AG10803 (cell line): ENCODE data around the gene FAM83G.
"Not testable (repeated sequence)": the region's sequence is repeated elsewhere in the genome, so short reads cannot be mapped to it uniquely, and the experiment has no call there.

ENCODE experiments used
- DNase-seq: peaks from one replicate; pipeline ENCODE4 v3.0.0; 2010; ENCODE audit warnings: low read depth
- H3K4me3 ChIP-seq: 2 replicates; pipeline ENCODE4 v1.5.1; 2011; ENCODE audit warnings: mild to moderate bottlenecking, low read length, control low read depth
- TF ChIP-seq, protein P1 (sequence below): conservative IDR thresholded peaks from 2 replicates; pipeline ENCODE4 v1.5.1; 2011; ENCODE audit warnings: mild to moderate bottlenecking, low read length, control low read depth, inconsistent platforms

Gene FAM83G

DNA sequence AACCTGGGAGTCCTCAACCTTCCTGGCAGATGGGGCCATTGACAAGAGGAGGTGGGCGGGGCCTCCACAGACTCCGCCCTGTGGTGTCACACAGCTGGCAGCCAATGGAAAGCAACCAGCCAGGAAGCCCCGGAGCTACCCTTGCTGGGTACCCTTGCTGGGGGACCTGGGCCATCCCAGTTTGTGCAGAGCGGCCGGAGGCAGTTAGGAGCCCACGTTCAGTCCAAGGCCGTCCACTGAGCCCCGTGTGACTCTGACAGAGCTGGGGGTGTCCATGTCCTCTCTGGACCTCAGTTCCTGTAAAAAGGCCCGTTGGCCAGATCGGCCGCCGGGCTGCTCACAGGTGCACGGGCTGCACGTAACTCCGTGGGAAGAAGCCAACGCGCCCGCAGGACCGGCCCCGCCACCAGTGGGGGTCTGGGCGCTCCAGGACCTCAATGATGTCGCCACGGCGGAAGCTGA lies 17.1 kb upstream of the FAM83G start:
- DNase-seq, result no peak
- no peak overlapping the region for H3K4me3 ChIP-seq
- TF ChIP-seq, protein P1, sequence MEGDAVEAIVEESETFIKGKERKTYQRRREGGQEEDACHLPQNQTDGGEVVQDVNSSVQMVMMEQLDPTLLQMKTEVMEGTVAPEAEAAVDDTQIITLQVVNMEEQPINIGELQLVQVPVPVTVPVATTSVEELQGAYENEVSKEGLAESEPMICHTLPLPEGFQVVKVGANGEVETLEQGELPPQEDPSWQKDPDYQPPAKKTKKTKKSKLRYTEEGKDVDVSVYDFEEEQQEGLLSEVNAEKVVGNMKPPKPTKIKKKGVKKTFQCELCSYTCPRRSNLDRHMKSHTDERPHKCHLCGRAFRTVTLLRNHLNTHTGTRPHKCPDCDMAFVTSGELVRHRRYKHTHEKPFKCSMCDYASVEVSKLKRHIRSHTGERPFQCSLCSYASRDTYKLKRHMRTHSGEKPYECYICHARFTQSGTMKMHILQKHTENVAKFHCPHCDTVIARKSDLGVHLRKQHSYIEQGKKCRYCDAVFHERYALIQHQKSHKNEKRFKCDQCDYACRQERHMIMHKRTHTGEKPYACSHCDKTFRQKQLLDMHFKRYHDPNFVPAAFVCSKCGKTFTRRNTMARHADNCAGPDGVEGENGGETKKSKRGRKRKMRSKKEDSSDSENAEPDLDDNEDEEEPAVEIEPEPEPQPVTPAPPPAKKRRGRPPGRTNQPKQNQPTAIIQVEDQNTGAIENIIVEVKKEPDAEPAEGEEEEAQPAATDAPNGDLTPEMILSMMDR, result no peak

DNA sequence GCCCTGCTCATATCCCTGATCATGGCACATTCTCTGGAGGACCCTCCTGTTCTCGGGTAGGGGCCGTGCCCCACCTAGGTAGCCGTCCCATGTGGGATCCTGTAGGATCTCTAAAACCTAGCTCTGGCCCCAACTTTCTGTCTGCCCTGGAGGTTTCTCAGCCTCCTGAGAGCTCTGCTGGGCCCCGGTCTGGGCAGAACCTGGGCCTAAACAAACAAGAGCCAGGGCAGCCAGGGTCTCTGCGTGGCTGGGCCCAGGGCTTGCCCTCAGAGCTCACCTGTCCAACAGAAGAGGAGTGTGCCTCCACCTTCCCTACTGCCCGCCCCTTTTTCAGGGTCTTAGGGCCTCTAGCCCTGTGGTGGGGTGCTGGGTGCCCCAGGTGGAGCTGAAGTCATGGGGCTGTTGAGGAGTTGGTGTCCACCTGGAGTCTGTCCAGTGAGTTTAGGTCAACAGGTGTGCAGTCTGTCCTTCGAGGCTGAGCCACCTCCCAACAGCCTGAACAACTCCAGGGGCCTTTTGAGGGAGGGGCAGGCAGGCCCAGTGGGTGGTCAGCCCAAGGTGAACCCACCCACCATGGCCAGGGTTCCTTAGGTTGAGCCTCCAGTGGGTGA lies 16.6 kb upstream of the FAM83G start:
- not testable (repeated sequence) for H3K4me3 ChIP-seq, DNase-seq

DNA sequence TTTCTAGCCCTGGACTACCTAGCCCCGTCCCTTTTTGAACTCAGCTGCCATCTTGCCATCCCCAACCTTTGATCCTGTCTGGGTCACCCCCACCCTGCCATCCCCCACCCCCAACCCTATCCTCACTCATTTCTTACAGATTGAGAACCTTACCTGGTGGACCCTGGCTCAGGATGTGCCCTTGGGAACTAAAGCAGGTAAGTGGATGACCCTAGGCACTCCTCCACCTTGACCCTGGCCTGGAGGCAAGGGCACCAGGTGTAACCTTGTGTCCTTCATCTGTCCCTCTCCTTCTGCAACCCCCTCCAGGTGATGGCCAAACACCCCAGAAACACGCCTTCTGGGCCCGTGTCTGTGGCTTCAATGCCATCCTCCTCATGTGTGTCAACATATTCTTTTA lies 15.5 kb upstream of the FAM83G start:
- DNase-seq, result no peak
- TF ChIP-seq, protein P1, result no peak
- no peak overlapping the region for H3K4me3 ChIP-seq

DNA sequence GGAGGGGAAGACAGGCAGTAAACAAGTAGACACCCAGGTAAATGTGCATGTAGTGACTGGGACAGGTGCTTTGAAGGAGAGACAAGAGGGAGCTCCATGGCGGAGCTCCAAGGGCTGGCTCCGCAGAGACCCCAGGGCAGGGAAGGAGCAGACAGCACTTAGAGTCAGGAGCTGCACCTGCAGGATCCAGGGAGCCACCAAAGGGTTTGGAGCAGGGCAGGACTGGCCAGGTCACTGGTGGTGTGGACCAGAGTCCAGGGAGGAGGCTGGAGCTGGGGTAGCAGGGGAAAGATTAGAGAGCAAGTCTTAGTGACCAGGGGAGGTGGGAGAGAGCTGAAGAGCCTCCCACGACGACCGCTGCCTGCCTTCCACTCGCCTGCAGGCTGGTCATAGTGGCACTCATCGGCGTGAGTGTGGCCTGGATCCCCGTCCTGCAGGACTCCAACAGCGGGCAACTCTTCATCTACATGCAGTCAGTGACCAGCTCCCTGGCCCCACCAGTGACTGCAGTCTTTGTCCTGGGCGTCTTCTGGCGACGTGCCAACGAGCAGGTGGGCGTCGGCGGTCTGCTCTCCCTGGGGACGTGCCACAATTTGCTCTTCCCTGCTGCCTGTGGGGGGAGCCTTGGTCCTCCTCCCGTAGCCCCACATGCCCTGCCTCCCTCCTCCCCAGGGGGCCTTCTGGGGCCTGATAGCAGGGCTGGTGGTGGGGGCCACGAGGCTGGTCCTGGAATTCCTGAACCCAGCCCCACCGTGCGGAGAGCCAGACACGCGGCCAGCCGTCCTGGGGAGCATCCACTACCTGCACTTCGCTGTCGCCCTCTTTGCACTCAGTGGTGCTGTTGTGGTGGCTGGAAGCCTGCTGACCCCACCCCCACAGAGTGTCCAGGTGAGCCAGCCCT lies 14.7 kb upstream of the FAM83G start:
- no peak overlapping the region for H3K4me3 ChIP-seq
- DNase-seq, result no peak
- TF ChIP-seq, protein P1, result no peak

DNA sequence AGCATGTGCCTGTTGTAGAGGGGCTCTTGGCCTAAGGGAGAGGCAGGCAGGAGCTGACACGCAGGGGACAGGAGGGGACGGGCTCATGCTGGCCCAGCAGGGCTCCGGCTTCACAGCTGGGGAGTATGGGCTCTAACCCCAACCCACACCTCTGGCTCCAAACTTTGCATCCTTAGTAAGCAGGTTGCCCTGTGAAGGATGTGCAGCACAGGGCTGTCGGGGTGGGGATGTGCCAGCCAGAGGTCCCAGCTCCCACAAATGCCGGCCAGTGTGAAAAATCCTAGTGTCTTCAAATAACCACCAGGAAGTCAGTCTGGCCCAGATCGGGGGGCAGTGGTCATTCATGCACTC lies 14.0 kb upstream of the FAM83G start:
- TF ChIP-seq, protein P1, result no peak
- DNase-seq, result no peak
- no peak overlapping the region for H3K4me3 ChIP-seq

DNA sequence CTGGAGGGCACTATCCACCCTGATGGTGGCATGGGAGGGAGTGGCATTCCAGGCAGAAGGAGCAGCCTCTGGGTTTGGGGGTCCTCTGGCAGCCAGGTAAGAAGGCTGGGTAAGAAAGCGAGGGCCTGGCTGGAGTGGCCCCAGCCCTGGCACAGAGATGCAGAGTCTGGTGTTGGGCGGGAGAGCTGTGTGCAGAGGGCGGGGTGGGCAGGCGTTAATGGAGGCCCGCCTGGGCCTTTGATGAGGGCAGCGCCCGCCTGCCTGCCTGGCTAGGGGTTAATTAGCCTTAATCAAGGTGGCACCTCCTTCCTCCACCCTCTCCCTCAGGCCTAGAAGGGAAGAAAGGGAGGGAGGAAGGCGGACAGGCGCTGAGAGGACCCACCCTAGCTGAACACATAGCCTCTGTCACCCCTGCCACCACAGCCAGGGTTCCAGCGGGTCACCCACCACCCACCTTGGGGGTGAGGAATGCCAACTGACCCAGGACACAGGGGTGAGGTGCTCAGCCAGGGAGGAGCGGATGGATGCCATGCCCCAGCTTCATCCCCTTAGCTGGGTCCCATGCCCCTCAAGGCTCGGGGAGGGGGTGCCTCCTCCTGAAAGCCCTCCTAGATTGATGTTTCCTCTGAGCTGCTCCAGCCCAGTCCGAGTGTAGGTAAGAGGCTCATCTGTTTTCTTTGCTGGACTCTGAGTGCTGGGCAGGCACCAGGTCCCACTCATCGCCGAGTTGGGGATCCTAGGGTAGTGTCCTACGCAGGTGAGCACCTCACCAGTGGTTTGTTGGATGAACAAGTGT lies 13.4 kb upstream of the FAM83G start:
- no peak overlapping the region for H3K4me3 ChIP-seq
- TF ChIP-seq, protein P1, result no peak
- DNase-seq, result no peak

DNA sequence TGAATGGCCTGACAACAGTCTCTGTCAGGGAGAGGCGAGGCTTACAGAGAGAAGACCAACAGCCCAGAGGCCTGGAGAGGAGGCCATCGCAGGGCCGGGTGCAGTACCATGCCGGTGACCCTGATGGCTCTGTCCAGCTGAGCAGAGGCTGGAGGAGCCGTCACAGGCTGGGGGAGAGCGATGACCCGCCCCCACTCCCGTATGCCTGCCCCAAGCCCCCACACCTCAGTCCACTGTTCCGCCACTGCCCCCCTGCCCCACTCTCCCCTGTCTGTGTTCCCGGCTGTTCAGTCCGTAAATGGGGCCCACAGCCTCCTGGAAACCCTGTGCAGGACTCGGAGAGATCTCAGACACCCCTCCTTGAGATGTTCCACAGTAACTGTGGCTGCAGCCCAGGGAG lies 12.8 kb upstream of the FAM83G start:
- no peak for DNase-seq
- H3K4me3 ChIP-seq, result no peak overlapping the region
- TF ChIP-seq, protein P1, result no peak
